HG02885 (cell line): ENCODE data around the gene UBTD1.
"Not testable (repeated sequence)": the region's sequence is repeated elsewhere in the genome, so short reads cannot be mapped to it uniquely, and the experiment has no call there.

Experiments used
- ATAC-seq: cut with Tn5 transposase; IDR thresholded peaks from one replicate; pipeline ENCODE4 v1.9.1; 2021; ENCODE audit warnings: mild to moderate bottlenecking; ENCODE audit not compliant: unreplicated experiment, poor library complexity

UBTD1 gene

DNA sequence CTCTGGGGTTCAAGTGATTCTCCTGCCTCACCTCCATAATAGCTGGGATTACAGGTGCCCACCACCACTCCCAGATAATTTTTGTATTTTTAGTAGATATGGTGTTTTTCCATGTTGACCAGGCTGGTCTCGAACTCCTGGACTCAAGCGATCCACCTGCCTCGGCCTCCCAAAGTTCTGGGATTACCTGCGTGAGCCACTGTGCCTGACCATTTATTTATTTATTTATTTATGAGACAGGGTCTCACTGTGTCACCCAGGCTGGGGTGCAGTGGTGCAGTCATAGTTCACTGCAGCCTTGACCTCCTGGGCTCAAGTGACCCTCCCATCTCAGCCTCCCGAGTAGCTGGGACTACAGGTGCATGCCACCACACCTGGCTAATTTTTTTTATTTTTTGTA, 55.6 kb downstream of the UBTD1 start:
- ATAC-seq = not testable (repeated sequence)

GRCh38 chr10:97555541-97555940, 56.8 kb downstream of the UBTD1 start:
- ATAC-seq = not testable (repeated sequence)

DNA sequence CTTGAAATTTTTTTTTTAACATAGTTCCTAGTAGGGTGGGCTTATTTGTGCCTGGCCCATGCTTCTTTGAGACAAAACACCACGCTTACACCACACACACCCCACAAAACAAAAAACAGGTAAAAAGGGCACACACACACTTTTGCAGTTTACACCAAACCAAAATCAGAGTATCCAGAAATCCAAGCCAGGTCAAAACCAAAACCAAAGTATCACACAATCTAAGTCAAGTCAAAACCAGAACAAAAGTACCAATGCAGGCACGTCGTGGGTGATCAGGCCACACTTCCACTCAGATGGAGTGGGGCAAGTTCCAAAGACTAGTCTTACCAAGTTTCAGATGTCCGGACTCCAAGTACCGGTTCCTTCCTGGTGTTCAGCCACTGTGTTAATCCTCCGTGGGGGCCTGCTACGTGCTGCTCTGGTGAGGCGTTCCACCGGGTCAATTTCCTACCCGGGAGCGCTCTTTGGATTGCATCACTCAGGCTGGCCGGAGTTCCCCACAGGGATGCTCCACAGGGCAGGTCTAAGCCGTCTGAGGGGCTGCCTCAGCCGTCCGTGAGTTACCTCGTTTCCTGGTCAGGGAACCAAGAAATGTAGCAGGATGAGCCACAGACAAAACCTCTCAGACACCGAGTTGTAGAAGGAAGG, 62.1 kb downstream of the UBTD1 start:
- not testable (repeated sequence) for ATAC-seq

- not testable (repeated sequence) for ATAC-seq
Measured at GRCh38 chr10:97561386-97562077, 62.8 kb downstream of the UBTD1 start.

DNA sequence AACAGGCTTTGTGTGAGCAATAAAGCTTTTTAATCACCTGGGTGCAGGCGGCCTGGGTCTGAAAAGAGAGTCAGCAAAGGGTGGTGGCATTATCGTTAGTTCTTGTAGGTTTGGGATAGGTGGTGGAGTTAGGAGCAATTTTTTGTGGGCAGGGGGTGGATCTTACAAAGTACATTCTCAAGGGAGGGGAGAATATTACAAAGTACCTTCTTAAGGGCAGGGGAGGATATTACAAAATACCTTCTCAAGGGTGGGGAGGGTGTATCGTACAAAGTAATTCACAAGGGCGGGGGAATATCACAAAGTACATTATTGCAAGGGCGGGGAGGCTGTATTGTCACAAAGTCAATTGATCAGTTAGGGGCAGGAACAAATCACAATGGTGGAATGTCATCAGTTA, 63.6 kb downstream of the UBTD1 start:
- not testable (repeated sequence) for ATAC-seq

GRCh38 chr10:97563337-97563736, 64.6 kb downstream of the UBTD1 start:
- ATAC-seq = no peak

GRCh38 chr10:97564776-97565175, 66.1 kb downstream of the UBTD1 start:
- ATAC-seq = no peak

- ATAC-seq = no peak
Measured at GRCh38 chr10:97566336-97566996, 67.7 kb downstream of the UBTD1 start.

- no peak for ATAC-seq
Measured at GRCh38 chr10:97567891-97568290, 69.2 kb downstream of the UBTD1 start.

DNA sequence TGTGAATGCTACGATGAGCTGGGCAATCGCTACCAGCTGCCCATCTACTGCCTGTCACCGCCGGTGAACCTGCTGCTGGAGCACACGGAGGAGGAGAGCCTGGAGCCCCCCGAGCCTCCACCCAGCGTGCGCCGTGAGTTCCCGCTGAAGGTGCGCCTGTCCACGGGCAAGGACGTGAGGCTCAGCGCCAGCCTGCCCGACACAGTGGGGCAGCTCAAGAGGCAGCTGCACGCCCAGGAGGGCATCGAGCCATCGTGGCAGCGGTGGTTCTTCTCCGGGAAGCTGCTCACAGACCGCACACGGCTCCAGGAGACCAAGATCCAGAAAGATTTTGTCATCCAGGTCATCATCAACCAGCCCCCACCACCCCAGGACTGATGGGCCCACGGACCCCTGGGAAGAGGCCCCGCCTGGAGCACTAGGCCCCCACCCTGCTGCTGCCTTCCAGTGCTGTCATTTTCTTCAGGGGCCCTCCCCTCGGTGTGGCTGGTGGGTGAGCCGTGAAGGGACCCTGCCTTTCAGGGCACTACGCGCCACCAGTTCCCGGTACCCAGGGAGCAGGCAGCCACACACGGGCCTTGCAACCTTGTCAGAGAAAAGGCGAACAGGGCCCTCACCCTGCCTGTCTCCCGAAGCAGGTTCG, 71.5 kb downstream of the UBTD1 start:
- ATAC-seq = no peak

DNA sequence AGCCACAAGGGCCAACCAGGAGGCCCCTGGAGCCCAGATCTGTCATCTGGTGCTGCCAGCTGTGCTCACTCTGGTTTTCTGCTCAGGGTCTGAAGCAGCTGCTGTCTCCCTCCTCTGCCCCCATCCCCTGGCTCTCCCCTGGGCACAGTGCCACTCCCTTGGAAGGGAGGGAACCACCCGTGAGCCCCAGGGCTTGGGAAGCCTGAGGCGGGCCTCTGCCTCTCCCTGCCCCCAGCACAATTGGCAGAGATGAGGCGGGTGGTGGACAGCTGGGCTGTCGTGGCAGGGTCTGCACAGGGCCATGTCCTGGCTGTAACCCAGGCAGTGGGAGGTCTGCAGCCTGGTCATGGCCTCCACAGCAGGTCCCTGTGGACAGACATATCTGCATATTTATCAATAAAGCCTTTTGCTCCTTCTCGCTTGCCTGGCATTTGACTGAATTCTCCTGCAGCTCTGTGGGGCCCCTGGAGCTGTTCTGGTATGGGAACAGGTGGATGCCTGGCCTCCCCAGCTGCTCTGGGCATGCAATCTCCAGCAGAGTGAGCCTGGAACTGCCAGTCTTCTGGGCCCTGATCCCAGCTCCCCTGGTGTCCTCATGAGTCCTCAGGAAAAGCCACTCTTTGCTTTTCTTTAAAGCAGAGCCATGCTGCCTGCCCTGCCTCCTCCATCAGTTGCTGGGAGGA, 72.2 kb downstream of the UBTD1 start:
- no peak for ATAC-seq

GRCh38 chr10:97571622-97572021, 72.9 kb downstream of the UBTD1 start:
- ATAC-seq = no peak

GRCh38 chr10:97572214-97572989, 73.7 kb downstream of the UBTD1 start, which contains the start of gene ANKRD2:
TSS of gene ANKRD2 (plus strand) at chr10:97572779. CDS start at chr10:97572789, 10 bp downstream.
- no peak for ATAC-seq

DNA sequence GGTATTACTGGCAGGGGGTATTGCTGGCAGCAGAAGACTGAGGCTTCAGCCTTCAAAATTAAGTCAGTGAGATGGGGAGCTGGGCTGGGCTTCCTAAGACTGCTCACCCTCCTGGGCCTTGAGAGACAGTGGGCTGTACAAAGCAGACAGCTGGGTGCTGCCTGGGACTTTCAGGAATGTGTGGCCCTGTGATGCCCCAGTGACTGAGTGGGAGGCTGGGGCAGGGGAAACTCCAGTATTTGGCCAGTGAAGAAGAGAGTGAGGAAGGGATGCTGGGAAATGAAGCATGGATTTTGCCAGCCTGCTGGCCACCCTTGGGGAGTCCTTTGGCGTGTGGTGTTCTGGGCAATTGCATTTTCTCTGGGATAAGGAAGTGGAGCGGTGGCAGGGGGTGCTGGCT, 74.3 kb downstream of the UBTD1 start:
- no peak for ATAC-seq

DNA sequence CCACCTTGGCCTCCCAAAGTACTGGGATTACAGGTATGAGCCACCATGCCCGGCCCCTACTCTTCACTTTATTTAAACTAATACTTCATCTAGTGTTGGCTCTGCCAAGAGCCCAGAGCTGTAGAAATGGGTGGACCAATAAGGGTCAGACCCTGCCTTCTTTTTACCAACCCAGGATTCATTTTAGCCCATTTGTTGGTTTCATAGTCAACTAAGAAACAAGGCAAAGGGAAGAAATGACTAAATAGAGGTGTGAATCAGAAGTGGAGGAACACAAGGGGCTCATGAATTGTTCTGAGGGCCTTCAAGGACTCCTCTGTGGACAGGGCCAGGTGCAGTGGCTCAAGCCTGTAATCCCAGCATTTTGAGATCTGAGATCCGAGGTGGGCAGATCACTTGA, 74.9 kb downstream of the UBTD1 start:
- no peak for ATAC-seq

- ATAC-seq = no peak
Measured at GRCh38 chr10:97574374-97575126, 75.8 kb downstream of the UBTD1 start.

DNA sequence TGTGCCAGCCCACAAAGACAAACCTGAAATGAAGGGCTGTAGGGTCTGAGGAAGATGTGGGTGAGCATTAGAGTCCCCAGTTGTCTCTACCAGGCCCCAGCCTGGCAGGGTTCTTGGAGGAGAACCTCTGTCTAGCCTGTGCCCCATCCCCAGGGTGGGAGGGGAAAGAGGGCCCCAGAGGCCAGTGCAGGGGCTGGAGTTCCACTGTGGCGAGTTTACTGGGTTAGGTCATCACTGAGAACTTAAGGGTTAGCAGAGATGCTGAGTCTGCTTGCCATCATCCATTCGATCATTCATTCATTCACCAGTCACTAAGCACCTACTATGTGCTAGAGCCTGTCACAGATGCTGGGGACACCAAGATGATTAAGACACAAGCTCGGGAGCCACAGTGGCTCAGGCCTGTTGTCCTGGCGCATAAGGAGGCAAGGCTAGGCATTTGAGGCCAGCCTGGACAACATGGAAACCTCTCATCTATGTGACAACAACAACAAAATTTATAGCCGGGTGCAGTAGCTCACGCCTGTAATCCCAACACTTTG, 76.5 kb downstream of the UBTD1 start:
- ATAC-seq = no peak

DNA sequence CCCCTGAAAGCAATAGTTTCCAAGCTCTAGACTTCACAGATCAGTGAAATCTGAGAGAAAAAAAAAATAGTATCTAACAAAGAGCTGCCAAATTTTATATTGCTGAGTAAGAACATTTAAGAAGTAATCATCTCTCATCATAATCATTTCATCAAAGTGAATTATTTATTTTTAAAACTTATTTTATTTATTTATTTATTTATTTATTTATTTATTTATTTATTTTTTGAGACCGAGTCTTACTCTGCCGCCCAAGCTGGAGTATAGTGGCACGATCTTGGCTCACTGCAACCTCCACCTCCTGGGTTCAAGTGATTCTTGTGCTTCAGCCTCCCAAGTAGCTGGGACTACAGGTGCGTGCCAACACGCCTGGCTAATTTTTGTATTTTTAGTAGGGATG, 77.8 kb downstream of the UBTD1 start:
- ATAC-seq = not testable (repeated sequence)

- no peak for ATAC-seq
Measured at GRCh38 chr10:97577701-97578100, 79.0 kb downstream of the UBTD1 start.
